OCI-LY3 (cell line): ENCODE results near the gene CRB3.

ENCODE experiments used
- H2AFZ ChIP-seq: fragments of 200-600, 300-600 bp; shearing (Covaris generic); 2 replicates; pipeline ENCODE4 v1.6.0; 2014; ENCODE audit warnings: antibody characterized with exemption, low read depth, low read length
- H3K27ac ChIP-seq: fragments of 200-600, 300-600 bp; sonication (generic); 2 replicates; pipeline ENCODE4 v1.5.1; 2014; ENCODE audit warnings: mild to moderate bottlenecking, low read length, moderate library complexity, mixed read lengths
- H3K27me3 ChIP-seq: fragments of 200-600, 300-600 bp; sonication (generic); 2 replicates; pipeline ENCODE4 v1.6.1; 2014; ENCODE audit warnings: low read depth, low read length, mixed read lengths
- H3K36me3 ChIP-seq: fragments of 200-600, 300-600 bp; sonication (generic); replicated peaks from 2 replicates; pipeline ENCODE3; 2014; ENCODE audit warnings: low read depth, low read length, mixed read lengths
- H3K4me1 ChIP-seq: fragments of 300-600, 200-600 bp; sonication (generic); 2 replicates; pipeline ENCODE4 v1.6.1; 2014; ENCODE audit warnings: low read length, mixed read lengths
- H3K4me2 ChIP-seq: fragments of 200-600, 300-600 bp; sonication (generic); 2 replicates; pipeline ENCODE4 v1.6.1; 2014; ENCODE audit warnings: low read length, mixed read lengths
- H3K4me3 ChIP-seq: fragments of 300-600, 200-600 bp; sonication (generic); 2 replicates; pipeline ENCODE4 v1.5.1; 2014; ENCODE audit warnings: antibody characterized with exemption, mild to moderate bottlenecking, low read length, moderate library complexity
- H3K79me2 ChIP-seq: fragments of 300-600, 200-600 bp; shearing (Covaris generic); 2 replicates; pipeline ENCODE4 v1.6.1; 2014; ENCODE audit warnings: mild to moderate bottlenecking, low read length, mixed read lengths
- H3K9ac ChIP-seq: fragments of 300-600, 200-600 bp; shearing (Covaris generic); 2 replicates; pipeline ENCODE4 v1.6.0; 2014; ENCODE audit warnings: mild to moderate bottlenecking, low read length, moderate library complexity
- H3K9me3 ChIP-seq: fragments of 200-600, 300-600 bp; shearing (Covaris generic); 2 replicates; pipeline ENCODE4 v1.6.1; 2014; ENCODE audit warnings: low read length, mixed read lengths; ENCODE audit not compliant: insufficient read depth
- H4K20me1 ChIP-seq: fragments of 200-600, 300-600 bp; sonication (generic); 2 replicates; pipeline ENCODE4 v1.6.1; 2016; ENCODE audit warnings: low read length, mixed read lengths; ENCODE audit not compliant: insufficient read depth
- EZH2phosphoT487 ChIP-seq: fragments of 200-600 bp; shearing (Covaris generic); IDR thresholded peaks from 2 replicates; pipeline ENCODE4 v1.6.1; 2018; ENCODE audit warnings: antibody characterized with exemption, mixed run types, low read depth
- TF ChIP-seq, protein P1 (sequence below): fragments of 200-600, 300-600 bp; sonication (generic); IDR thresholded peaks from 2 replicates; pipeline ENCODE4 v1.5.1; 2014; ENCODE audit warnings: antibody characterized with exemption, low read length, low read depth

Gene CRB3

DNA sequence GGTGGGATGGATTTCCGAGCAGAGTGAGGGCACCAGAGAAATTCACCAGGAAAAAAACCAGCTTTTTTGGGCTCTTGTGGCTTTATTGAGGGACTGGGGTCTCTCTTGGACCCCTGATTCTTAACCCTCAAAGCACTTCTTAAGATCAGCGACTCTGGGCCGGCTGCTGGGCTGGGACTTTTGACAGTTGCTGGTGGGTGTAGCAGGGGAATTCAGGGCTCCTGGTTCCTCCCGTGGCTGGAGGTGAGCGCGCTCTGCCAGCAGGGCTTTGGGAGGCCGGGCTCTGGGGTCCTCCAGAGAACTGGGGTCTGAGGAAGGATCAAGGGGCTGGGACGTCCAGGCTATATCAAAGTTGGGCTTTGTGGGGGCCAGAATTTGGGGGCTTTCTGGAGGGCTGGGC is 3.3 kb downstream of the CRB3 start:
- Histone ChIP-seq H3K9ac (no peak overlapping the region), H3K4me2 (no peak overlapping the region), H3K27me3 (no peaks in the 10 kb centered on the region), H3K9me3 (no peaks in the 10 kb centered on the region), H3K79me2 (peaks cover 32% of the 10 kb centered on the region), H3K4me3 (no peak overlapping the region), H4K20me1 (no peaks in the 10 kb centered on the region), H2AFZ (no peak overlapping the region), H3K36me3 (peaks cover 47% of the 10 kb centered on the region), H3K4me1 (peaks cover 40% of the 10 kb centered on the region), H3K27ac (0 out of 2 replicates have a peak overlapping the region, but pooled peaks have one; percentile 5)
- TF ChIP-seq, protein P1, sequence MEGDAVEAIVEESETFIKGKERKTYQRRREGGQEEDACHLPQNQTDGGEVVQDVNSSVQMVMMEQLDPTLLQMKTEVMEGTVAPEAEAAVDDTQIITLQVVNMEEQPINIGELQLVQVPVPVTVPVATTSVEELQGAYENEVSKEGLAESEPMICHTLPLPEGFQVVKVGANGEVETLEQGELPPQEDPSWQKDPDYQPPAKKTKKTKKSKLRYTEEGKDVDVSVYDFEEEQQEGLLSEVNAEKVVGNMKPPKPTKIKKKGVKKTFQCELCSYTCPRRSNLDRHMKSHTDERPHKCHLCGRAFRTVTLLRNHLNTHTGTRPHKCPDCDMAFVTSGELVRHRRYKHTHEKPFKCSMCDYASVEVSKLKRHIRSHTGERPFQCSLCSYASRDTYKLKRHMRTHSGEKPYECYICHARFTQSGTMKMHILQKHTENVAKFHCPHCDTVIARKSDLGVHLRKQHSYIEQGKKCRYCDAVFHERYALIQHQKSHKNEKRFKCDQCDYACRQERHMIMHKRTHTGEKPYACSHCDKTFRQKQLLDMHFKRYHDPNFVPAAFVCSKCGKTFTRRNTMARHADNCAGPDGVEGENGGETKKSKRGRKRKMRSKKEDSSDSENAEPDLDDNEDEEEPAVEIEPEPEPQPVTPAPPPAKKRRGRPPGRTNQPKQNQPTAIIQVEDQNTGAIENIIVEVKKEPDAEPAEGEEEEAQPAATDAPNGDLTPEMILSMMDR: no peak
- no peak for TF ChIP-seq EZH2phosphoT487

DNA sequence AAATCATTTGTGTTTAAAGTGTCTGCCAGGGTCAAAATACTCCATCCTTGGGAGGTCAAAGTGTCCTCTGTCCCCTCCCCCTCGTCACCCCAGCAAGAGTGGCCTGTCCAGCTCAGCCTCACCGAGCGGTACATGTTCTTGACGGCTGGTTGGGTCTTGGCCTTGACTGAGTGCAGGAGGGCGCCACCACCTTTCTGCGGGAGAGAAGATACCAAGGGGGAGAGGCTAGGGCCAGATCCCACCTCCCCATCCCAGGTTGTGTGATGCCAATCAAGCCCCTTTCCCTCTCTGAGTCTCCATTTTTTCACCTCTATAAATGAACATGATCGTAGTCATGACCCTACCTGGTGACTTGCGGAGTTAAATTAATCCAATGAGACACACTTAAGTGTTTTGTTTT is 6.1 kb downstream of the CRB3 start:
- H3K36me3 ChIP-seq: peaks cover 60% of the 10 kb centered on the region
- H3K9ac ChIP-seq: no peak overlapping the region
- H2AFZ ChIP-seq: no peak overlapping the region
- H3K4me2 ChIP-seq: no peak overlapping the region
- no peak overlapping the region for H3K4me3 ChIP-seq
- peaks cover 23% of the 10 kb centered on the region for H3K4me1 ChIP-seq
- TF ChIP-seq EZH2phosphoT487: no peak
- TF ChIP-seq, protein P1: no peak
- H3K27me3 ChIP-seq: no peaks in the 10 kb centered on the region
- H3K9me3 ChIP-seq: no peaks in the 10 kb centered on the region
- H3K27ac ChIP-seq: no peak overlapping the region
- peaks cover 18% of the 10 kb centered on the region for H3K79me2 ChIP-seq
- H4K20me1 ChIP-seq: no peaks in the 10 kb centered on the region

DNA sequence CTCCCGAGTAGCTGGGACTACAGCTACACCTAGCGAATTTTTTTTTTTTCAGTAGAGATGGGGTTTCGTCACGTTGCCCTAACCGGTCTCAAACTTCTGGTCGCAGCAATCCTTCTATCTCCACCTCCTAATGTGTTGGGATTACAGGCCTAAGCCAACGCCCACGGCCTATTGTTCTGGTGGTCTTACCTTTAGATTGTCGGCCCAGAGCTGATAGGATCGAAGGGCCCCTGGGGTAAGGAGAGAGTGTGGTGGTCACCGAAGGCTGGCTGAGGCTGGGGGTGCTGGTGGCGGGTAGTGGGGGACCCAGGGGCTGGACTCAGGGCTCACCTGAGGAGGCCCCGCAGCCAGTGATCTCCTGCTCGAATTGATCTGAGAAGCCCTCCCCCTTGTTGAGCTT is 7.0 kb downstream of the CRB3 start:
- Histone ChIP-seq H2AFZ (no peak overlapping the region), H3K36me3 (peaks cover 63% of the 10 kb centered on the region), H3K9me3 (no peaks in the 10 kb centered on the region), H3K27me3 (no peaks in the 10 kb centered on the region), H3K4me1 (peaks cover 14% of the 10 kb centered on the region), H3K4me3 (no peak overlapping the region), H3K27ac (no peak overlapping the region), H3K79me2 (peaks cover 9% of the 10 kb centered on the region; the same call in 1 of the 2 replicates), H3K4me2 (no peak overlapping the region), H4K20me1 (no peaks in the 10 kb centered on the region), H3K9ac (no peak overlapping the region)
- no peak for TF ChIP-seq EZH2phosphoT487
- TF ChIP-seq, protein P1: no peak

DNA sequence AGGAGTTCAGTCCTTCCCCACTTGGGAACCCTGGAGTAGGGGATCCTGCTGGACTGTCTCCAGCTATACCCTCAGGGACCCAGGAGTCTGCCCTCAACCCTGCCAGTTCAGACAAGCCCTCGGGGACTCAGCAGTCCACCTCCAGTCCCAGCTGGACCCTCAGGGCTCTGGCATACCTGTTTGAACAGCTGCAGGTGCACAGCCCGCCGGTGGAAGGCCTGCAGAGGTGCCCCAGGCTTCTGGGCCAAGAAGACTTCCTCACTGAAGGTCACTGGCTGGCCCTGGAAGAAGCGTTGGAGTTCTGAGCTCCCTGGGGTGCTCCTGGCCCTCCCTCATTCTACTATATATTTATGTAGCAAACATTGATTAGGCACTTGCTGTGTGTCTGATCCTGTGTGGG is 8.6 kb downstream of the CRB3 start:
- no peaks in the 10 kb centered on the region for H4K20me1 ChIP-seq
- no peak overlapping the region for H3K4me2 ChIP-seq
- H2AFZ ChIP-seq: no peak overlapping the region
- TF ChIP-seq, protein P1: no peak
- no peak for TF ChIP-seq EZH2phosphoT487
- no peaks in the 10 kb centered on the region; the same call in 1 of the 2 replicates for H3K79me2 ChIP-seq
- H3K4me1 ChIP-seq: no peaks in the 10 kb centered on the region
- no peak overlapping the region for H3K27ac ChIP-seq
- no peak overlapping the region for H3K9ac ChIP-seq
- no peaks in the 10 kb centered on the region for H3K27me3 ChIP-seq
- no peak overlapping the region for H3K4me3 ChIP-seq
- H3K36me3 ChIP-seq: peaks cover 60% of the 10 kb centered on the region
- no peaks in the 10 kb centered on the region for H3K9me3 ChIP-seq
